GM19372 (cell line): ENCODE data around the gene NARF.

ENCODE experiments used
- ATAC-seq: cut with Tn5 transposase; IDR thresholded peaks from one replicate; pipeline ENCODE4 v1.9.1; 2021; ENCODE audit warnings: mild to moderate bottlenecking, low read depth, moderate library complexity; ENCODE audit not compliant: unreplicated experiment

NARF gene

DNA sequence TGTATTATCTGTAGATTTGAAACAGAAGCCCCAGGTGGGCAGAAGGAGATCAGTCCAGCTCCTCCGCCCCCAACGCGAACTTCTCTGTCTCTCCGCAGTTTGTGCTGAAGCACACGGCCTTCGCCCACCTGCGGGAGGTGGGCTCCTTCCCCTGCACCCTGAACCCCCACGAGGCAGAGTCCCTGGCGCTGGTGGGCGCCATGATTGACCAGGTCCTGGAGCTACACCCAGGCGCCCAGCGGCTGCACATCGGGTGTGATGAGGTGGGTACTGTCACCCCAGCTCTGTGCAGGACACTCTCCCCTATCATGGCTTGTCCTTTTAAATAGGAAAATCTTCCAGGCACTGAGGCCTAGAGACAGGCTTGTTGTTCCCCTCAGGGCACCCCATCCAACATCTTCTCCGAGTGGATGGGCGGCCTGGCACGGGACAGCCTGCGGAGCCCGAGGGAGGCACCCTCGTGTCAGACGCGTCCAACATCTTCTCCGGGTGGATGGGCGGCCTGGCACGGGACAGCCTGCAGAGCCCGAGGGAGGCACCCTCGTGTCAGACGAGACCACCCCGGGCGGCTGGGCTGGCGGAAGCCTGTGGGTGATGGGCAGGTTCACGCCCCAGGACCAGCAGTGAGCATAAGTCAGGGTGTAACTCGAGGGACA lies 24.9 kb upstream of the NARF start:
- no peak for ATAC-seq

DNA sequence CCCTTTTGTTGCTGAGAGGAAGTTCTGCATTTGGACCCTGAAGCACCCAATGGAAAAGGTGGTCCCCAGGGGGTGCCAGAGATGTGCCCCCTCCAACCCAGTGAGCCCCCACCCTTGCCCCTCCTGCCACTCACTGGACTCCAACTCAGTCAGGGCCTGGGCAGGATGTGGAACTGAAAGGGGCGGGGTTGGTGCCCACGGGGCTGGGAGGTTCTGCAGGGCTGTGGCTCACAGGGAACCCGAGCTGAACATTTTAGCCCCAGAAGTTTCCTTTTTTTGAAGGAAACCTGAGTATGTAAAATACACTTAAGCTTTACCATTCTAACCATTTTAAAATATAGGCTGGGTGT lies 24.4 kb upstream of the NARF start:
- ATAC-seq, result no peak

GRCh38 chr17:82435103-82435502 lies 23.4 kb upstream of the NARF start:
- ATAC-seq, result no peak

DNA sequence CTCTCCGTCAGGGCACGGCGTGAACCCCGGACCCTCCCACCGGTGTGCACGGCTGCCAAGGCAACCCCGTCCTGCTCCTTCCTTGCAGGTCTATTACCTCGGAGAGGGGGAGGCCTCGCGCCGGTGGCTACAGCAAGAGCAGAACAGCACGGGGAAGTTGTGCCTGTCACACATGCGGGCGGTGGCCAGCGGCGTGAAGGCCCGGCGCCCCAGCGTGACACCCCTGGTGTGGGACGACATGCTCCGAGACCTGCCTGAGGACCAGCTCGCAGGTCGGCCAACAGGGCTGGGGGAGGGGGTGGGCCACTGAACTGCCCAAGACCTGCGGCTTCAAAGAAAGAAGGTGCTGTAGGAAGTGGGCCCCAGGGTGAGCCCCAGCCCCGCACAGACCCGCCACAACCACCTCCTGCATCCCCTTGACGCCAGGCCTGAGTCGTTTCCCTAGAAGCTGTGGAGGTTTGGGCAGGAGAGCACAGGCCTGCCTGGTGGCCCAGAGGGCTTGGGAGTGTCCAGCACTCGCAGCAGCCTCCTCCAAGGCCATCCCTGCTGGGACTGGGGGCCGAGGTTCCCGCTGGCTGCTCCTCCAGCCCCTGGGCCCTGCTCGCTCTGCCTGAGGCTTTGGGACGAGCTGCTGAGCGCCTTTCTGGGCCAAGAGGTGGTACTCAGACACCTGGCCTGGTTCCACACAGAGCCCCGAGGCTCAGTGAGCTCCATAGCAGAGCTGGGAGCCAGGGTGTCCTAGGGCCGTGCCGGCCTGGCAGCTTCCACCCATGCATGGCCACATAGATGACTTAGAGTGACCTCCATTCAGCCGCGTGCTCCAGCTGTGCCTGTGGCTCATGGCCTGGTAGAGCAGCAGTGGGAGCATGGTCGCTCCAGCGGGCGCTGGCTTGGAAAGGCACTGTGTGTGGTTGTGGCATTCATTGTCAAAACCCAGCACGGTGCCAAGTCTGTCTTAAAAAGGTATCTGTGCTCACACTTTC lies 22.6 kb upstream of the NARF start:
- ATAC-seq, result no peak

- no peak for ATAC-seq
Observed at GRCh38 chr17:82436601-82437324, 21.8 kb upstream of the NARF start.

- ATAC-seq, result no peak
Observed at GRCh38 chr17:82437325-82437668, 21.2 kb upstream of the NARF start.

DNA sequence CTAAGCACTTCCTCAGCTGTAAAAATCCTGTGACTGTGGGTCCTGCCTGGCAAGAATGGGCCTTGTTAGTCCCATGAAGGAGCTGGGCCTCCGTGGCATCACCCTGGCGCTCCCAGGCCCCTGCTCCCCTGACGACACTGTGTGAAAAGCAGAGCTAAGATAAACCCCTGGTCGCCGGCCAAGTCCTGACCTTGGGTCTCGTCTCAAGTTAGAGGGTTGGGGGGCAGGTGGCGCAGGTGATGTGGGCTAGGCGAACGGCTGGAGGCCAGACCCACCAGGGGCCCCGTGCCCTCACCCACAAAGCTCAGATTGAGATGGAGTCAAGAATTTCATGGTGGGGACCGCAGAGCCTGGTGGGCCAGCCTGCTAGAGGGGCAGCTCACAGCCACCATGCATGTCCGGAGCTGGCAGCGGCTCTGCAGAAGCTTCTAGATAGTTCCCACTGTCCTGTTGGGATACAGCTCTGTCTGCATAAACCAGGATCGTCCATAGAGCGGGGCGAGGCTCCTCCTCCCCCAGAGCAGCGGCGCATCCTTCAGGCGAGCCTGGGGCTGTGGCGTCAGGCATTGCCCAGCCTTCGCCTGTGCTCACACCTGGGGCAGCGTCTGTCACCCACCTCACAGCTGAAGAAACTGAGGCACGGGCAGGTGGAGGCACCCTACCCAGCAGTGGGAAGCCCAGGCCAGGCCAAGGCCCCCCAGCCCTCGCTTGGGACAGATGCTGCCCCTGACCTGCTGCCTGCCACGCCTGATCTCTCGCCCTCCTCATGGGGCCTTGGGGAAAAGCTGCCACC lies 19.9 kb upstream of the NARF start:
- no peak for ATAC-seq

DNA sequence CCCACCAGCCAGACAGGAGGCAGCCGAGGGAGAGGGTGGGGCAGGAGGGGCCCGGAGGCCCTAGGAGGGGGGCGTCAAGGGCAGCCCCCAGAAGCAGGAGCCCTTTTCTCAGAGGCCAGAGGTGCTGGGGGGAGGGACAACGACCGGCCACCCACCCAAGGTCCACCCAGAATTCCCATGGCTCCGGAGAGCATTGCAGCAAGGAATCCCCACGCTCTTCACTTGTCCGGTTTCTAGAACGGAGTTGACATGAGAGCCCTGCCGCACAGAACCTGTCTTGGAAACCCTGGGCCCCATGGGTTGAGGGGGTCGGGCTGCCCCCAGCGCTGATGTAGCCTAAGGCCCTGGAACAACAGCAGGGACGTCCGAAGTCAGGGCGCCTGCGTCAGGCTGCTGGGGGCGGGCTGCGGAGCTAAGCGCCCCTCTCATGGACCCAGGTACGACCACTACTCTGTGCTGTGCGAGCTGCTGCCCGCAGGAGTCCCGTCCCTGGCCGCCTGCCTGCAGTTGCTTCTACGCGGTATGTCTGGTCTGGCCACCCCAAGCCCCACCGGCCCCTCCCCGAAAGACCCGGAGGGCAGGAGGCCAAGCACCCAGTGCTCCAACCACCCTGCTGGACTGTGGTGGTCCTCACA lies 19.2 kb upstream of the NARF start:
- ATAC-seq, result no peak

GRCh38 chr17:82439829-82440365 lies 18.6 kb upstream of the NARF start:
- no peak for ATAC-seq

GRCh38 chr17:82440469-82440981 lies 18.0 kb upstream of the NARF start:
- ATAC-seq, result no peak

GRCh38 chr17:82440991-82441627 lies 17.4 kb upstream of the NARF start:
- ATAC-seq, result no peak

GRCh38 chr17:82441691-82442487 lies 16.7 kb upstream of the NARF start:
- ATAC-seq, result no peak

DNA sequence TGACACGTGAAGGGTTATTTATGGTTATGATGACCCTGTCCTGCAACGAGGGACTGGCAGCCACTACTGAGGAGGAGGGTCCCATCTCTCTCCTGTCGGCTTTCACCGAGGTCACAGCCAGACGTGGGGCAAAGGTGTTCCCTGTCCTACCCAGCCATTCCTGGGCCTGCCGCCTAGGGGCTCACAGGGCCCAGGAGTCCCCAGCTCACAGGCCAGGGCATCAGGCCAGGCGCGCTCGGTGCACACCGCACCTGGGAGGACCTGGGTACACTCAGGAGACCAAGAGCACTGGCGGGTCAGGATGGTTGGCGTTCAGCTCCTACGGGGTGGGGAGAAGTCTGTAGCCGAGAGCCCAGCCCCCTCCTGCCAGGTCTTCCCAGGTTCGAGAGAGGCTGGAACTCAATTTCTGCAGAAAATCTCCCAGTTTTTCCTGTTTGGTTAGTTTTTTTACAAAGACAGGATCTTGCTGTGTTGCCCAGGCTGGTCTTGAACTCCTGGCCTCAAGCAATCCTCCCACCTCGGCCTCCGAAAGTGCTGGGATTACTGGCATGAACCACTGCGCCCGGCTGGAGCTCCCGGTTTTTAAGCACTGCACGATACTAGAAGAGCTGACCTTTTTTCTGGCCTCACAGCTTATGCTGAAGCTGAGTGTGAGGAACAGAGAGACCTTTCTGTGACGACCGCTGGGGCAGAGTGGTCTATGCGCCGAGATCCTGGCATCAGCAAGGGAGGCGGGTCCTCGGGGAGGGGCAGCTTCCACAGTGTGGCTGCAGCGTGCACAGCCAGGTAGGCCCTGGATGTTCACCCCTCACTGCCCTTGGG lies 15.7 kb upstream of the NARF start:
- ATAC-seq, result no peak

GRCh38 chr17:82443465-82444283 lies 14.9 kb upstream of the NARF start:
- ATAC-seq, result no peak

GRCh38 chr17:82444284-82444893 lies 14.2 kb upstream of the NARF start:
- no peak for ATAC-seq

GRCh38 chr17:82444941-82445521 lies 13.5 kb upstream of the NARF start:
- no peak for ATAC-seq
